ENCODE results near the gene MRTFA. TPM values are rescaled to one million over a fixed set of nuclear protein-coding genes. Genes with fewer than 3 reads are reported as not detected.

Gene MRTFA
- total RNA-seq, 1 experiment from 2014 or later = 28.0 TPM

- no peak for TF ChIP-seq CTCF (IDR thresholded peaks at IDR 0.05 in 2 of 3, conservative IDR thresholded peaks at IDR 0.05 in 1 of 3; ENCODE audit: borderline replicate concordance in 1 of 3, insufficient read depth in 1 of 3, low read depth in 2 of 3, low read length in 2 of 3)
- no peak for TF ChIP-seq FOSL1 (IDR thresholded peaks at IDR 0.05; ENCODE audit: low read depth)
Observed at GRCh38 chr22:40367342-40367741, 269.2 kb downstream of the MRTFA start (continued).

- H3K9me2 ChIP-seq (ENCODE audit: insufficient read depth) = no peaks in the 10 kb centered on the region
- ATAC-seq = no peak
- peaks cover 0 to 4% of the 10 kb centered on the region in 2 experiments; a peak in 1 of 4 replicates for H3K4me1 ChIP-seq (ENCODE audit: control insufficient read depth in 1 of 2, insufficient read depth in 2 of 2, low read length in 2 of 2)
- no peak for TF ChIP-seq ZFX (IDR thresholded peaks at IDR 0.05)
- no peak for DNase-seq (ENCODE audit: low read depth, low spot score)
- H2AFZ ChIP-seq (ENCODE audit: low read depth, low read length, poor library complexity, severe bottlenecking) = no peak overlapping the region
- H3K9me3 ChIP-seq (ENCODE audit: control insufficient read depth in 1 of 2, insufficient read depth in 1 of 2, low read depth in 1 of 2, low read length in 2 of 2) = no peaks in the 10 kb centered on the region
- intact Hi-C loops (cut with micrococcal nuclease) = no loop called here
- no peak overlapping the region for H3K4me2 ChIP-seq (ENCODE audit: low read length)
- BruUV-seq (replicated peaks) = no TSS peak
- H3K27me3 ChIP-seq (ENCODE audit: insufficient read depth, low read length) = no peaks in the 10 kb centered on the region
- no peak overlapping the region for H3K9ac ChIP-seq (ENCODE audit: low read length)
- H3K4me3 ChIP-seq (replicated peaks in 1 of 2; ENCODE audit: low read depth in 1 of 2, low read length in 2 of 2) = no peak overlapping the region
- peaks cover 3% of the 10 kb centered on the region for H3K79me2 ChIP-seq (ENCODE audit: insufficient read depth, low read length)
- no peaks in the 10 kb centered on the region for H4K20me1 ChIP-seq (ENCODE audit: insufficient read depth)
- ChIA-PET CTCF (no interaction called here), RAD21 (ENCODE audit: low non-redundant PET in 1 of 2, low total read pairs in 2 of 2, uncharacterized antibody in 2 of 2, unreplicated experiment in 2 of 2) (no interaction called here), POLR2A (no interaction called here)
- H3K27ac ChIP-seq (ENCODE audit: low read depth, low read length) = no peak overlapping the region
- peaks cover 49 to 60% of the 10 kb centered on the region in 2 experiments for H3K36me3 ChIP-seq (ENCODE audit: control insufficient read depth in 1 of 2, insufficient read depth in 2 of 2, low read length in 2 of 2)
Observed at GRCh38 chr22:40366068-40366467, 270.5 kb downstream of the MRTFA start.

- Histone ChIP-seq H3K4me2 (ENCODE audit: low read length) (no peak overlapping the region), H3K4me3 (replicated peaks in 1 of 2; ENCODE audit: low read depth in 1 of 2, low read length in 2 of 2) (no peak overlapping the region), H3K9ac (ENCODE audit: low read length) (no peak overlapping the region), H3K4me1 (ENCODE audit: control insufficient read depth in 1 of 2, insufficient read depth in 2 of 2, low read length in 2 of 2) (no peaks in the 10 kb centered on the region), H3K9me2 (ENCODE audit: insufficient read depth) (no peaks in the 10 kb centered on the region), H3K27ac (ENCODE audit: low read depth, low read length) (no peak overlapping the region), H4K20me1 (ENCODE audit: insufficient read depth) (no peaks in the 10 kb centered on the region), H3K36me3 (ENCODE audit: control insufficient read depth in 1 of 2, insufficient read depth in 2 of 2, low read length in 2 of 2) (peaks cover 63 to 76% of the 10 kb centered on the region in 2 experiments), H2AFZ (ENCODE audit: low read depth, low read length, poor library complexity, severe bottlenecking) (no peak overlapping the region), H3K79me2 (ENCODE audit: insufficient read depth, low read length) (no peaks in the 10 kb centered on the region; the same call in 1 of the 2 replicates), H3K27me3 (ENCODE audit: insufficient read depth, low read length) (no peaks in the 10 kb centered on the region), H3K9me3 (ENCODE audit: control insufficient read depth in 1 of 2, insufficient read depth in 1 of 2, low read depth in 1 of 2, low read length in 2 of 2) (no peaks in the 10 kb centered on the region)
- no peak for DNase-seq (ENCODE audit: low read depth, low spot score)
- ChIA-PET POLR2A (no interaction called here), CTCF (no interaction called here), RAD21 (ENCODE audit: low non-redundant PET in 1 of 2, low total read pairs in 2 of 2, uncharacterized antibody in 2 of 2, unreplicated experiment in 2 of 2) (no interaction called here)
- BruUV-seq (replicated peaks) = no TSS peak
- ATAC-seq = no peak
- intact Hi-C loops (cut with micrococcal nuclease) = no loop called here
- no peak for TF ChIP-seq ELF1 (IDR thresholded peaks at IDR 0.05; ENCODE audit: borderline replicate concordance, low read depth)
- TF ChIP-seq MAX (IDR thresholded peaks at IDR 0.05) = no peak
- TF ChIP-seq ATF3 (IDR thresholded peaks at IDR 0.05) = no peak
- no peak for TF ChIP-seq ZBTB33 (IDR thresholded peaks at IDR 0.05; ENCODE audit: extremely low read depth, insufficient replicate concordance, low read length)
- no peak for TF ChIP-seq RAD21 (IDR thresholded peaks at IDR 0.05; ENCODE audit: low read depth)
- no peak for TF ChIP-seq REST (IDR thresholded peaks at IDR 0.05; ENCODE audit: low read depth)
- no peak for TF ChIP-seq CEBPB (IDR thresholded peaks at IDR 0.05; ENCODE audit: low read depth)
- TF ChIP-seq POLR2AphosphoS5 (IDR thresholded peaks at IDR 0.05; ENCODE audit: low read depth, low read length) = no peak
Observed at GRCh38 chr22:40364431-40364830, 272.1 kb downstream of the MRTFA start.
